Fibroblast of lung (primary cell): ENCODE results near the gene USP7.

Experiments used
- CTCF ChIP-seq, 2 donors: IDR thresholded peaks in 1 of 2; conservative IDR thresholded peaks in 1 of 2; 1 replicate in 1 of 2; 2 replicates in 1 of 2; pipeline ENCODE4 v1.5.1; 2011 to 2012; ENCODE audit warnings: low read length in 2 of 2, control low read depth in 1 of 2, inconsistent platforms in 1 of 2, low read depth in 1 of 2, mild to moderate bottlenecking in 1 of 2
- EZH2 ChIP-seq: IDR thresholded peaks from 2 replicates; pipeline ENCODE4 v1.5.1; 2012; ENCODE audit warnings: low read length, control low read depth, mild to moderate bottlenecking; ENCODE audit errors: missing control alignments

GRCh38 chr16:8887952-8888560, 75.7 kb downstream of the USP7 start:
- no peak for TF ChIP-seq EZH2
- no peak for TF ChIP-seq CTCF (conservative IDR thresholded peaks at IDR 0.05 in 1 of 2, IDR thresholded peaks at IDR 0.05 in 1 of 2; ENCODE audit: low read depth in 1 of 2, low read length in 2 of 2)
